Middle frontal gyrus (tissue), 1 donor: ENCODE data around the gene FEM1B.

Source experiments
- DNase-seq: peaks from one replicate; pipeline ENCODE4 v3.0.0-alpha.2; 2015; ENCODE audit warnings: low spot score; ENCODE audit errors: extremely low spot score

Gene FEM1B

DNA sequence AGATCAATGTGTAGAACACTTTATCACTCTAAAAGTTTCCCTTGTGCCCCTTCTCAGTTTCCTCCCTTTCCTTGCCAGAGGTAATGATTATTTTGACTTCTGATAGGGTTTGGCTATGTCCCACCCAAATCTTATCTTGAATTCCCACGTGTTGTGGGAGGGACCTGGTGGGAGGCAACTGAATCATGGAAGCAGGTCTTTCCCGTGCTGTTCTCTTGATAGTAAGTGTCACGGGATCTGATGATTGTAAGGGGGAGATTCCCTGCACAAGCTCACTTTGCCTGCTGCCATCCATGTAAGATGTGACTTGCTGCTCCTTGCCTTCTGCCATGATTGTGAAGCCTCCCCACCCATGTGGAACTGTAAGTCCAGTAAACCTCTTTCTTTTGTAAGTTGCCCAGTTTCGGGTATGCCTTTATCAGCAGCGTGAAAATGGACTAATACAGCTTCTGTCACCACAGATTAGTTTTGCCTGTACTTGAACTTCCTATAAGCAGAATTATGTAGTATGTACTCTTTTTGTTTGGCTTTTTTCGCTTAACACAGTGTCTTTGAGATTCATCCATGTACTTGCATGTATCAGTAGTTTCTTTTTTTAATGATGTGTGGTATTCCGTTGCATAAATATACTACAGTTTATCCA lies 7.2 kb downstream of the FEM1B start:
- DNase-seq, result no peak

DNA sequence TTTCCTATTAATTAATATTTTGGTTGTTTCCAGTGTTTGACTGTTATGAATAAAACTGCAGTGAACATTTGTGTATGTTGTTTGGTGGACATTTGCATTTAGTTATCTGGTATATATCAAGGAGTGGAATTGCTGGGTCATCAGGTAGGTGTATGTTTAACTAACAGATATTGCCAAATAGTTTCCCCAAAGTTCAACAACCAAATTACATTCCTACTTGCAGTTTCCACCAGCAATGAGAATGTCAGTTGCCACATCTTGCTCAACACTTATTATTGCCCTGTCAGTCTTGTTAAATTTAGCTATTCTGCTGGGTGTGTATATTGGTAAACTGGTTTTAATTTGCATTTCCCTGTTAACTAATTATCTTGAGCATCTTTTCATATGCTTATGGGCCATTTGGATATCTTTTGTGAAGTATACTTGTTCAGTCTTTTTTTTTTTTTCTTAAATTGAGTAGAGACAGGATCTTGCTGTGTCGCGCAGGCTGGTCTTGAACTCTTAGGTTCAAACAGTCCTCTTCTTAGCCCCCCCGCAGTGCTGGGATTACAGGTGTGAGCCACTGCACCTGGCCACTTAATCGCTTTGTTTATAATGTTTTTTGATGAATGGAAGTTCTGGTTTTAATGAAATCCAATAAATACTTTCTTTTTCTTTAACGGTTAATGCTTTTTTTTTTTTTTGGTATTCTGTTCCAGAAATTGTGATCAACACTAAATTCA lies 7.9 kb downstream of the FEM1B start:
- DNase-seq, result no peak

DNA sequence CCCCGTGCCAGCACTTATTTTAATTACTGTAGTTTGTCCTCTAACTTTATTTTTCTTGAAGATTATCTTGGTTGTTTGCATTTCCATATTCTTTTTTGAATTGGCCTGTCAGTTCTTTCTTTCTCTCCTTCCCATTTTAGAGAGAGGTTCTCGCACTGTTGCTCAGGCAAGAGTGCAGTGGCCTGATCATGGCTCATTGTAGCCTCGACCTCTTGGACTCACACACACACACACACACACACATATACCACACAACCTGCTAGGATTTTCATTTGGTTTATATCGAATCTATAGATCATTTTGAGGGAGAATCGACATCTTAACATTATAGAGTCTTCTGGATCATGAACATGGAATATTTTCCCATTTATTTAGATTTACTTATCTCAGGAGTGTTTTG lies 8.7 kb downstream of the FEM1B start:
- no peak for DNase-seq

DNA sequence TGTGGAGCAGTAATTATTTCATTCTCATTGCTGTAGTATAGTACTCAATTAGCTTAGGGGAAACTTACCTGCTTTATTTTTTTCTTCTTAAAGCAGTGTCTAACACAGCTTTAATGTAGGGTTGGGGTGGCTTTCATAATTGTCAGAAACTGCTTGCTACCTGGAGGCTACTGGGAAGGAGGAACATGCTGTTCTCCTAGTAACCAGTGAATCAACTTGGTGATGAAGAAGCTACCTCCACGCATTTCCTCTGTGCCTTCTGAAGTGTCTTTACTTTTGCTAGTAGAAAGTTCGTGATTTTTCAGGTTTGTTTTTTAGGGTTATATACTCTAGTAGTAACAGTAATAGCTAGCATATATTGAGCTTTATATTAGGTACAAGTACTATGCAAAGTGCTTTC lies 11.5 kb downstream of the FEM1B start:
- no peak for DNase-seq

DNA sequence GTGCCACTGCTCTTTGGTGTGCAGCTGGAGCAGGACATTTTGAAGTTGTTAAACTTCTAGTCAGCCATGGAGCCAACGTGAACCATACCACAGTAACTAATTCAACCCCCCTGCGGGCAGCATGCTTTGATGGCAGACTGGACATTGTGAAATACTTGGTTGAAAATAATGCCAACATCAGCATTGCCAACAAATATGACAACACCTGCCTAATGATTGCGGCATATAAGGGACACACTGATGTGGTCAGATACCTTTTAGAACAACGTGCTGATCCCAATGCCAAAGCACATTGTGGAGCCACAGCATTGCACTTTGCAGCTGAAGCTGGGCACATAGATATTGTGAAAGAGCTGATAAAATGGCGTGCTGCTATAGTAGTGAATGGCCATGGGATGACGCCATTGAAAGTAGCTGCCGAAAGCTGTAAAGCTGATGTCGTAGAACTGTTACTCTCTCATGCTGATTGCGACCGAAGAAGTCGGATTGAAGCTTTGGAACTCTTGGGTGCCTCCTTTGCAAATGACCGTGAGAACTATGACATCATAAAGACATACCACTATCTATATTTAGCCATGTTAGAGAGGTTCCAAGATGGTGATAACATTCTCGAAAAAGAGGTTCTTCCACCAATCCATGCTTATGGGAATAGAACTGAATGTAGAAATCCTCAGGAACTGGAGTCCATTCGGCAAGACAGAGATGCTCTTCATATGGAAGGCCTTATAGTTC lies 12.2 kb downstream of the FEM1B start:
- no peak for DNase-seq

DNA sequence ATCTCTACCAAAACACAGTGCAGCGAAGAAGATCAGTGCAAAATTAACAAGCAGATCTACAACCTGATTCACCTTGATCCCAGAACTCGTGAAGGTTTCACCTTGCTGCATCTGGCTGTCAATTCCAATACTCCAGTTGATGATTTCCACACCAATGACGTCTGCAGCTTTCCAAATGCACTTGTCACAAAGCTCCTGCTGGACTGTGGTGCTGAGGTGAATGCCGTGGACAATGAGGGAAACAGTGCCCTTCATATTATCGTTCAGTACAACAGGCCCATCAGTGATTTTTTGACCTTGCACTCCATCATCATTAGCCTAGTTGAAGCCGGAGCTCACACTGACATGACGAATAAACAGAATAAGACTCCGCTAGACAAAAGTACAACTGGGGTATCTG lies 13.2 kb downstream of the FEM1B start:
- DNase-seq, result no peak

DNA sequence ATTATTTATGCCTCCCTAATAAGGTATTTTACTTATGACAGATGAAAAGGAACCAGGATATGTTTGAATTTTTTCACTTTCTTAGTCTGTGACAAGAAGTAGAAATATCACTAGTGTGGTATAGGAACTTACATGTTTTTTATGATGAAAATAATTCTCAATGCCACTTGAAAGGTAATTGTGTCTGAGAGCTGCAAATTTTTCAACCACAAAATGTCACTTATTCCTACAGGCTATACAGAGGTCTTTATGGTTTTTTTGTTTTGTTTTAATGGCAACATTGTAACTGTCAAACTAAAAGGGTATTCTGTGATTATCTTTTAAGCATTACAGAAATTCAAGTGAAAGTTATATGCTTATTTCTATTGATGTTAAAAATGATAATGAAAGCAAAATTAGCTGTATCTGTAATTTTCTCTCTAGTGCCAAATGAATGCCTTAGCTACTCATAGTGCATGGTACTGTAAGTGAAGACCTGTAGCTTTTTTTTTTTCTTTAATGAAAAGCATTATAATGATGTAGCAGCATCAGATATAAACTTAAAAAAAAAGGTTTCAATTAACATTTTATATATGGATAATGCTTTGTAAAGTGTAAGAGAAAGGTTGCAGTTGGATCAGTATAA lies 14.7 kb downstream of the FEM1B start:
- no peak for DNase-seq

DNA sequence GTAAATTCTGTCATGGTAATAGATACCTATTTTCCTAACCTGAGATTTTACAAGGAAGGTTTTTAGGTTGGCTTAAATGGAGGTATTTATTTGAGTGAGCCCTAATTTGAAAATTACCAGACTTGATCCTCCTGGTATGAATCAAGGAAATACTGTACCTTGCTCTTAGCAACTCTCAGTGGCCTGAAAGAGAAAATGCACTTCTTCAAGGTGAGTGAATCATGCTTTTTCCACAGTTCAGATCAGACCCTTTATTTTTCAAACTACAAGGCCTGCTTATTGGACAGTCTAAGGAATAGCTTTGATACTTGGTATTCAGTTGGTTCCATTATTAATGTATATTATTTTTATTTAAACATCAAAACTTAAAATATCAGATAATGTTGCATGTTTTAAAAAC lies 15.4 kb downstream of the FEM1B start:
- DNase-seq, result no peak

DNA sequence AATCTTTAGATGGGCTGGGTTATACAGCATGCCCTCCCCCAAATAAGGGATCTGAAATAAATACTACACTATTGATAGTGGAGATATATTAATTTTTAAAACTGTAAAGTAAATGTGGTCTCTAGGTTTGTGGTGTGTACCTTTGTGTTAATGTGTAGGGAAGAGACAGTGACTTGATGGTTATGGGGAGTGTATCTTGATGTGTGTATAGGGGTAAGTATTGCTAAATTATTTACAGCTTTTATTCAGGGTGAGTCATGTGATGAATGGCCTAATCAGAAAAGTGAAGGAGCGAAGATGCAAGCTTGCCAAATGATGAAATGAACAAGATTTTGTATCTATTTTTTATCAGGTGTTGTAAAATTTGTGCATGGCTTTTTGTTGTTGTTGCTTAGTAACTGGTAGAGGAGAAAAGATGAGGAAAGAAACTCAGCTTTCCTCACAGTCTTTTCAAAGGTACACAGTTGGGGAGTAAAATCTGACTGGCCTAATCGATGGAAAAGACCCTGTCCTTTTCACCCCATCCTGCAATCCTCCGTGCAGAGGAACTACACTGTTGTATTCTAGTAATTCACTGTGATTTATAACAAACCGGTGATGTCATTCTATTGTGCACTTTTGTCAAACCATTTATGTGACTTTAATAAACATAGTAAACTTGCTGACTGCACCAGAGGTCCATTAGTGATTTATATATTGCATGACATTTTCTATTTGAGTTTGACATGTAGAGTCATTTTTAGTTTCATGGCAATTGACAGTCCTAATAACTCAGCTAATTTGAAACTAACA lies 17.7 kb downstream of the FEM1B start:
- DNase-seq, result no peak

DNA sequence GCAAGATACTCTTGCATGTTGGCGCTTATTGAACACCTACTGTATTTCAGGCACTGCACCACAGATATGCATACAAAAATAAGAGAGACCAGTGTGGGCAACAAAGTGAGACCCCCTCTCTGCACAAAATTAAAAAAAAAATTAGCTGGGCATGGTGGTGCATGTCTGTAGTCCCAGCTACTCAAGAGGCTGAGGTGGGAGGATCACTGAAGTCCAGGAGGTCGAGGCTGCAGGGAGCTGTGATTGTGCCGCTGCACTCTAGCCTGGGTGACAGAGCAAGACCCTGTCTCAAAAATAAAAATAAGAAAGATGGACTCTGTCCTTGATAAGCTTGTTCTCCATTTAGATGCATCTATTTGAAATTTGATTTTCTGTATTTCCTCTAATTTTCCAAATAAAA lies 20.8 kb downstream of the FEM1B start:
- DNase-seq, result no peak

DNA sequence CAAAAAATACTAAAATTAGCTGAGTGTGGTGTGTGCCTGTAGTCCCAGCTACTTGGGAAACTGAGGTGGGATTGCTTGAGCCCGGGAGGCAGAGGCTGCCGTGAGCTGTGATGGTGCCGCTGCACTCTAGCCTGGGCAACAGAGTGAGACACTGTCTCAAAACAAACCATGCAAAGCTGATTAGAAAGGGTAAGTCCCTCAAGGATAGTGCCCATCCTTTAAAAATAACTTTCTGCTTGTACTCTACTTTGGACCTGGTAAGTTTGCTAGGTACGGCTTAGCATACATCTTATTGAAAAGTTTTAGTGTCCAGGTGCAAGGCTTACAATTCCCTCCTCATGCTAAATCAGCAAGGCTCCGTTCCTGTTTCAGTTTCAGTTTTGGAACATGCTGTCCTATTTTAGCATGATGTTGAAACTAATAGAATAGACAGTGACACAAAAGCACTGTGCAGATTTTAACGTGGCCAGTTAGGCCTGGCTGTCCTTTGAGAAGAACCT lies 21.4 kb downstream of the FEM1B start:
- DNase-seq, result no peak

DNA sequence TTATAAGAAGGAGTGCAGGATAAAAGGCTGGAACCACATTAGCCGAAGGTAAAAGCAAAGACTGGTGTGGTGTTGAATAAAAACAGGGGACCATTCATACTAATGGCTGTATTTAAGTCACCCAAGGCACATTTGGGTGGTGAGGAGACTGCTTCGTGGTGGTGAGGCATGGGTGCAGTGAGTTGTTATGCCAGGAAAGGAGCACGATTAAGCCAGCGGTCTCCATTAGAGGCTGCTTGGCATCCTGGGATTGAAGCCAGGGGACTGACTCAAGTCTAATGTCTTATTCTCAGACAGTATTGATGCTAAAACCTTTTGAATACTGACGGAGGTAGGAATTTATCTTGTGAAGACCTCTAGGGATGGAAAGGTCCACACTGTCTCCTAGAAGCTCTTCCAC lies 21.9 kb downstream of the FEM1B start:
- DNase-seq, result no peak

DNA sequence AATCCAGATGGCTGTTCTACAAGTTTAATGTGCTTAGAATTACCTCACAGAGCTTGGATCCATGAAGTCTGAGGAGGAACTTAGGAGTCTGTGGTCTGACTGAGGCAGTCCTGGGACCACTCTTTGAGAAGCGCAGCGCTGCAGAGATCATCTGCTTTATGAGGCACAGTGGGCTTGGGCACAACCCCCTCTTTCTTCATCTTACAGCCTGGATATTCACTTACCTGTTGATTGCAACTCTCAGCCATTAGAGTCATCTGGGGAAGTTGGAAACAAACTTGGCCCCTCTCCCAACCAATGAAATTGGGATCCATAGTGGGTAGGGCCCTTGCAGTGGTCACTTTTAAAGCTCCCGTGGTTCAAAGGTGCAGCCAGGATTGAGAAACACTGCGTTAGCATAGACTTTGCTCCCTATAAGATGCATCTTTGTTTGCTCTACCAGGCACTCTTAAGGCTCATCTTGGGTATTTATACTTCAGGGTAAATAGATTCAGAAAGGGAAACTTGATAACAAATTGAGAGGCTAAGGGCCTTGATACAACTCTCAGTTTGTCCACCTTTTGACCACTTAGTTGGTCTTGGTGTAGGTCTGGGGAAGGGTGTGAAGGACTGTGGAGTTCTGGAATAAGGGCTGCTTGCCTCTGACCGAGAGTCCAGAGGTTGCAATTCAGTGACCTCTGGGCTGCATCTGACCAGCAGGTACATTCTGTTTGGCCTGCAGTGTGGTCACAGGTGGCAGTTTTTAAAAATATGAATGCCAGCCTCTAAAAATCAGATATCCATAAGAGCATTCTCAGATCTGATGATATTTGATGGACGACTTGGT lies 22.8 kb downstream of the FEM1B start:
- DNase-seq, result no peak

DNA sequence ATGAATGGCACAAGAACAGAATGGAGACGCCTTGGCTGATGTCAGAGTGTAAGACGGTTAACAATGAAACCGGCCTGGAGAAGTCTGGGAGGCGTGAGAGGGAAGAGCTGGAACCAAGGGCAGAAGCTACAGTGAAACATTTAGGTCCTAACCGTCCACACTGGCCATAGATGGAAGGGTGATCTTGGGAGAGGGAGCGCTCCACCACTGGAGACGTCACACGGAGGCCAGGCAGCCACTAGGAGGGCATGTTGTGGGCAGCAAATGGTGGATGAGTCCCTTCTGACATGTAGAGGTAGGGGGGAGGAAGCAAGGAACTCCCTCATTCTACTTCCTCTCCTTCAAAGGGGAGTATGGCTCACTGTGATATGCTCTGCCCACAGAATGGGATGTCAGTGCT lies 23.8 kb downstream of the FEM1B start:
- no peak for DNase-seq

DNA sequence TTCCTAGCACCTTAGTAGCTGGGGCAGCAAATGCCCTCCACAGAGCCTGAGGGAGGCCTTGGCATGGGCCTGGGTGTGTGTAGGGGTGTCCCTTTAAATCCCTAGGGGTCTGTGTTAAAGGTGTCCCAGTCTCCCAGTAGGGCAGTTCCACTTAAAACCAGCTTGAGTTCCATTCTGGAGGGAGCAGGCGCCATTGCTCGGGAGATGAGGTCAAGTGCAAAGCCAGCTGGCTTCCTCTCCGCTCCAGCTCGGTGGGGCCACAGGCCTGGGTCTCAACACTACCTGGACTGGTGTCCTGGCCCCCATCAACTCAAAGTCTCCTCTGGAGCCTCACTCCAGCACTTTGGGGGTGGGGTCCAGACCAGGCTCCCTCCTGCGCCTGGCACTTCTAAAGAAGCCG lies 25.2 kb downstream of the FEM1B start:
- no peak for DNase-seq

DNA sequence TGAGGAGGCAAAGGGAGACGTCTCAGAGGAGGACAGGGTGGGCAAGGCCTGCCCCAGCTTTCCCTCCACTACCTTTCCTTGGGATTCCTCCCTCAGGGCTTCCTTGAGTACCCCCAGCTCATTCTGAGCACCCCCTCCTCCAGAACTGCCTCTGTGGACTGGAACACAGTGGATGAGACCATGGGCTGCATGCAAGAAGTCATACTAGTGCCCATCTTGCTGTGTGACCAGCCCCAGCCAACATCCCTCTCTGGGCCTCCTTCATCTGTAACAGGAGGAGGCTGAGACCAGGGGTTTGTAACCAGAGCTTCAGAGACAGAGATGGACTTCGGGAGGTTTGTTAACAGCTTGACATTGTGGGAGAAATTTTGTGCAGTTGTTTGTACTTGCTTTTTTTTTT lies 25.6 kb downstream of the FEM1B start:
- no peak for DNase-seq

DNA sequence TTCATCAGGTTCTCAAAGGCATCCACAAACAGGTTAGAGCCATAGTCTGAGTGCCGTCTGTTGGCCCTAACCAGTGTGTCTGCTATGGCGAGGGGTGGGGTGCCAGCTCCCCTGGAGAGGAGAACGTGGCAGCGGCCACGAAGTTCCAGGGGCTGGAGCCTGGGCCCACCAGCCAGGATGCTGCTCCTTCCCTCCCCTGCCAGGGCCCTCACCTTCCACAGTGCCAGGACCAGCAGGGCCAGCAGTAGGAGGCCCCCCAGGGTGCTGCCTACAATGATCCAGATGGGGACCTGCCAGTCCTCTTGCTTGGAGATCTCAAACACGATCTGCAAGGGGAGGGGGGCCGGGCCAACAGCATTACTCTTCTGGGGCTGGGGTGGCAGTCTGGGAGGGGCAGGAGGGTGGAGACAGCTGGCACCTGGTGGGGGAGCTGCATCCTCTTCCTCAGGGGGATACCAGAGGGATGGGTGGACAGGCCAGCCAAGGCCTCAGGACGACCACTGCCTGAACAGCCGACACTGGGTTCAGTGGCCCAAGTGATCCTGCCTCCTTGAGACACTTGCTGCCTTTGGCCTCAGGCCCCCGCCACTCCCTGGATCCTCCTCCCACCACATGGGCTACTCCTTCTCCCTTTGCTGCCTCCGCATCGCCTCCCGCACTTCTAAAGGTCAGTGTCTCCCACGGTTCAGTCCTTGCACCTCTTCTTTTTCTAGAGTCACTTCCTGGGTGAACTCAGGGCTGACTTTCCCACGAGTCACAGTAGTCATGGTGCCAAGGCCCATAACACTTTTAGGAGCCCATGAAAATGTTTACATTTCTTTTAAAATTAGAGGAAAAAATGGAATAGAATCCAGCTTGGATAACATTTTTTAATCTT lies 26.3 kb downstream of the FEM1B start:
- DNase-seq, result no peak

DNA sequence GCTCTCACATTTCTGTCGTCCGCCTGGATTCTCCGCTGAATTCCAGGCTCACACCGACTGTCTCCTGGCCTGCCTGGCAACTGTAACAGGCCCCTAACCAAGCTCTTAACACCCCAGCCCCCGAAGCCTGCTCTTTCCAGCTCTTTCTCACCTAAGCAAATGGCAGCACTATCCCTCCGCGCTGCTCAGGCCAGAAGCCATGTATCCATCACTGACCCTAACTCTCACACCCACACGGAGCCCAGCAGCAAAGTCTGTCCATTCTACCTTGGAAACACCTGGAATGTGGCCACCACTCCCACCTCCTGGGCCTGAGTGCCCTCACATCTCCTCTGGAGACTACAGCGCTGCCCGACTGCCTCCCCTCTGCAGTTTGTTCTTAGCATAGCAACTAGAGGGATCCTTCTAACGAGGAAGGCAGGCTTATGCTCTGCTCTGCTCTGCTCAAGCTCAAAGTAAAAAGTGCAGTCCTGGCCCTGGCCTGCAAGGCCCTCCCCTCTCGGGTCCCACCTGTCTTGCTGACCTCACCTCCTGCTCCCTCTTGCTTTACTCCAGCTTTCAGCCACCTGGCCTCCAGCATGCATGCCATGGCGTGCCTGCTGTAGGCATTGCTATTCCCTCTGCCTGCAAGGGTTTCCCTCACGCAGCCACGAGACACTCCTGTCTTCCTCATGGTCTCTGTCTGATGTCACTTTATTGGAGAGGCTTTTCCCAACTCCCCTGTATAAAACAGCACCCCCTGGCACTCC lies 27.2 kb downstream of the FEM1B start:
- DNase-seq, result no peak

DNA sequence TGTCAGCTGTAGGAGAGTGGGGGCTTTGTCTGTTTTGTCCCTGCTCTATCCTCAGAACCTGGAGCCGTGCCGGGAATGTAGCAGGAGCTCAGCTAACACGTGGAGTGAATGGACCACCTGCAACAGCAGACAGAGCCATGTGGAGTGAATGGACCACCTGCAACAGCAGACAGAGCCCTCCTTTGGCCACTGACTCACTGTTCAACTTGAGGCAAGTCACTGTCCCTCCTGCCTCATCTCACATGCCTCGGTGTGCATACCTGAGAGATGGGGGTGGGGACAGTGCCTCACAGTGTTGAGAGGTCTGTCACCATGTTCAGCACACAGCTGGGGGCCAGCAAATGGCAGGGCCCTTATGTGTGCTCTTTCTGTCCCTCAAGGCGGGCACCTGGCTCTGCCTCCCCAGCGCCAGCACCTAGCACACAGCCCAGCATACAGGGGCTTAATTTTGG lies 27.9 kb downstream of the FEM1B start:
- DNase-seq, result no peak
